Spinal cord (tissue), 10 donors: ENCODE measurements around the gene NLGN1. TPM values are rescaled to one million over a fixed set of nuclear protein-coding genes. Genes with fewer than 3 reads are reported as not detected.

Experiments
- DNase-seq, 6 donors: peaks; one replicate each; pipeline versions ENCODE4 v3.0.0 to v3.0.0-alpha.2; 2013 to 2015; ENCODE audit warnings: low spot score in 6 of 6, low read depth in 4 of 6
- H3K27ac ChIP-seq: one replicate; pipeline ENCODE4 v1.5.1; 2013; ENCODE audit warnings: low read depth, low read length, control low read depth
- H3K27me3 ChIP-seq: one replicate; pipeline ENCODE4 v1.6.1; 2013; ENCODE audit warnings: low read length; ENCODE audit not compliant: control insufficient read depth, insufficient read depth
- H3K36me3 ChIP-seq: one replicate; pipeline ENCODE4 v1.6.1; 2013; ENCODE audit warnings: low read length; ENCODE audit not compliant: control insufficient read depth, insufficient read depth
- H3K4me1 ChIP-seq: one replicate; pipeline ENCODE4 v1.6.1; 2013; ENCODE audit warnings: low read length; ENCODE audit not compliant: control insufficient read depth, insufficient read depth
- H3K4me3 ChIP-seq: one replicate; pipeline ENCODE4 v1.5.1; 2013; ENCODE audit warnings: low read depth, low read length, control low read depth
- H3K9me3 ChIP-seq: one replicate; pipeline ENCODE4 v1.6.1; 2013; ENCODE audit warnings: low read length; ENCODE audit not compliant: control insufficient read depth, insufficient read depth
- WGBS: methylation state at CpG from one replicate; pipeline ENCODE4 v1.1.5; 2013; ENCODE audit warnings: missing lambda C conversion rate; ENCODE audit not compliant: insufficient coverage; 5-methylcytosine and 5-hydroxymethylcytosine counted together
- polyA plus RNA-seq, 2 donors: library from polyadenylated mRNA; unstranded; fragments of 120-200 nt; gene quantifications; one replicate each; pipeline ENCODE4 v1.2.1, GENCODE V29; 2013; ENCODE audit not compliant: insufficient read length in 2 of 2
- total RNA-seq, 2 donors: library from RNA; depleted of rRNA in 1 of 2; stranded (reverse); fragments of 120-200 nt in 1 of 2; fragments of >200 nt in 1 of 2; gene quantifications; one replicate each; pipeline versions ENCODE4 v1.2.3 to v1.2.4, GENCODE V29; 2013 to 2014
- donor health status: healthy.

Gene NLGN1
- total and polyA plus RNA-seq, 4 donors = 18.9 to 81.2 (median 40.0) TPM

GRCh38 chr3:173617490-173617889 lies 219.9 kb downstream of the NLGN1 start:
- no peak overlapping the region for H3K27ac ChIP-seq
- no peaks in the 10 kb centered on the region for H3K9me3 ChIP-seq
- WGBS = 50% methylated on average over 3 of the region's 5 CpGs
- DNase-seq = peak in 4 of 6 donors; percentile 5 to 83 (median 16)
- H3K36me3 ChIP-seq = no peaks in the 10 kb centered on the region
- no peak overlapping the region for H3K4me3 ChIP-seq
- no peaks in the 10 kb centered on the region for H3K4me1 ChIP-seq
- H3K27me3 ChIP-seq = no peaks in the 10 kb centered on the region

DNA sequence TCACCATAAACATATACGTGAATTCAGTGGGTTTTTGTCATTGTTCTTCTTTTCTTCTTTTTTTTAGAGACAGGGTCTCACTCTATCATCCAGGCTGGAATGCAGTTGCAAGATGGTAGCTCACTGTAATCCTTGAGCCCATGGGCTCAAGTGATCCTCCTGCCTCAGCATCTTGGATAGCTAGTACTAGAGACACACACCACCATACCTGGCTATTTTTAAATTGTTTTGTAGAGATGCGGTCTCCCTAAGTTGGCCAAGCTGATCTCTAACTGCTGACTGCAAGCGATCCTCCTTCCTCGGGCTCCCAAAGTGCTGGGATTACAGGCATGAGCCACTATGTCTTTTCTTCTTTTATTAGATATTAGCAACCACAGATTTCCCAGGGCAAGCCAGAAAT lies 220.6 kb downstream of the NLGN1 start:
- no peak for DNase-seq
- no peaks in the 10 kb centered on the region for H3K27me3 ChIP-seq
- no peak overlapping the region for H3K4me3 ChIP-seq
- 80% methylated on average over 1 of the region's 4 CpGs for WGBS
- H3K4me1 ChIP-seq = no peaks in the 10 kb centered on the region
- H3K9me3 ChIP-seq = no peaks in the 10 kb centered on the region
- H3K27ac ChIP-seq = no peak overlapping the region
- no peaks in the 10 kb centered on the region for H3K36me3 ChIP-seq

DNA sequence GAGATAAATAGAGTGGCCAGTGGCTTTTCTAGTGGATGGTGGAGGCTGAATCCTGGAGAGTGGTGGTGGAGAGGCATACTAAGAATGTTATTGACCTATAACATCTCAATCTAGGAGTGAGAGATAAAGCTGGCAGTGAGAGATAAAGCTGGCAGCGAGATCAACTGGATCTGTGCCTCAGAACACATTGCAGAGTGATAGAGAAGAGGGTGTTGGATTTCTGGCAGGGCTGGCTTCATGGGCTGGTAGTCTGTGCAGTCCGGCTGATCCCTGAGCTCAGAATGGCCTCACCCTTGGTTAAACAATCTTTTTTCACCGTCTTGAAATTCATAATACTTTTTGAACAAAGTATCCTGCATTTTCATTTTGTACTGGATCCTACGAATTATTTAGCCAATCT lies 221.2 kb downstream of the NLGN1 start:
- Histone ChIP-seq H3K27ac (no peak overlapping the region), H3K4me3 (no peak overlapping the region), H3K4me1 (no peaks in the 10 kb centered on the region), H3K27me3 (no peaks in the 10 kb centered on the region), H3K36me3 (no peaks in the 10 kb centered on the region), H3K9me3 (no peaks in the 10 kb centered on the region)
- WGBS = 59% methylated on average over 3 of the region's 4 CpGs
- DNase-seq = no peak

GRCh38 chr3:173622166-173622565 lies 224.6 kb downstream of the NLGN1 start:
- Histone ChIP-seq H3K9me3 (no peaks in the 10 kb centered on the region), H3K27me3 (no peaks in the 10 kb centered on the region), H3K4me3 (no peak overlapping the region), H3K4me1 (no peaks in the 10 kb centered on the region), H3K27ac (no peak overlapping the region), H3K36me3 (no peaks in the 10 kb centered on the region)
- WGBS = 60% methylated on average over 1 of the region's 1 CpG
- peak in 4 of 6 donors; percentile 5 to 61 (median 27) for DNase-seq

DNA sequence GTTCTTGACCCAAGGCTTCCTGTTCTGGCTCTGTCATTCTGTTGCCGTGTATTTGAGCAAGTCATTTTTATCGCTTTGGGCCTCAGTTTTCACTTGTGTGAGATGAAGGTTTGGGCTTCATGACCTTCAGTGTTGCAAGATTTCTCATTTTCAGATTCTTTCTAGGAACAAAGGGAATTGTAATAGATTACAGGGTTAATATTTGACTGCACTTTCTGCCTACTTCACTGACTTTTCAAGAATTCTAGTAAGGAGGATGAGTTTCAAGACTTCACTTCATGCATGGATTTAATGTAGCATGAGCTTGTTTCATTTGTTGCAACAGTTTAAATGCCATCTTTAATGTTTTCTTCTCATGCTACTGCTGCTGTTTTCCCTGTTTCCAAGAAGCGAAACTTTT lies 226.5 kb downstream of the NLGN1 start:
- Histone ChIP-seq H3K4me3 (no peak overlapping the region), H3K9me3 (no peaks in the 10 kb centered on the region), H3K4me1 (no peaks in the 10 kb centered on the region), H3K27ac (no peak overlapping the region), H3K36me3 (no peaks in the 10 kb centered on the region), H3K27me3 (no peaks in the 10 kb centered on the region)
- no peak for DNase-seq
- WGBS = 60% methylated on average over 1 of the region's 3 CpGs

DNA sequence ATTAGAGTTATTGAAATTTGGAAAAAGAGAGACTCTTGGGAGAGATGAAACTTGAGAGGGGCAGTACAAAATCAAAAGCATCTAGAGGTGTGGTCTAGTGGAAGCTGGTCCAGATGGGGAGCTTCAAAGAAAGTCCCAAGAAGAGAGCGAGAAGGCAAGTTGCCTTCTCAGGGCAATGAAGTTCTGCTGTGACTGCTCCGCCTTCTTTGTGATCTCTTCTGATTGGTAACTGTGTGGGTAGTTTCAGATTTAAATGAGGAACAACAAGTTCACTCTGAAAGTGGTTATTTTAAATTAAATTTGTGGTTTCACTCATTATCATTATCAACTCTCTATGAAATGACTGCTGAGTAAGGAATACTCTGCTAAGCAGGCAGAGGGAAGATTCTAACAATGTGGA lies 233.3 kb downstream of the NLGN1 start:
- H3K27me3 ChIP-seq = no peaks in the 10 kb centered on the region
- H3K4me3 ChIP-seq = no peak overlapping the region
- no peak overlapping the region for H3K27ac ChIP-seq
- no peaks in the 10 kb centered on the region for H3K4me1 ChIP-seq
- DNase-seq = no peak
- no peaks in the 10 kb centered on the region for H3K36me3 ChIP-seq
- no peaks in the 10 kb centered on the region for H3K9me3 ChIP-seq
- WGBS = 100% methylated on average over 1 of the region's 2 CpGs

- Histone ChIP-seq H3K27me3 (no peaks in the 10 kb centered on the region), H3K36me3 (no peaks in the 10 kb centered on the region), H3K4me3 (no peak overlapping the region), H3K9me3 (no peaks in the 10 kb centered on the region), H3K27ac (no peak overlapping the region), H3K4me1 (no peaks in the 10 kb centered on the region)
- DNase-seq = no peak
These were observed 235.4 kb downstream of the NLGN1 start for GRCh38 chr3:173632945-173633344.

DNA sequence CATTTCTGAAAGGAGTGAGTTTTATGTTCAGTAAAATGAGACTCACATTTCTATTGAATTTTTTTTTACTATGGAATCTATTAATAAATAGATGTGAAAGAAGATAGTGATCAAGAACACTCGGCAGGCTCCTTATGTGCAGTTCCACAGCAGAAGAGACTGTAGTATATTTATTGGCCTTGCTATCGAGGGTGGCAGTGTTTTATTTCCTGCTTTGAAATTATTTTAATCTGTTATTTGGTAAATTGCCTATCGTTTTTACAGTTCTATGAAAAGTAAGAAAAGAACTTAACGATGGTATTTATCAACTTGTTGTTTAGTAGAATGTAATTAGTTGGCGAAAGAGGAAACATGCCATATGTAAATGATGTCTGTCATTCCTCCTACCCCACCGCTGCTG lies 238.3 kb downstream of the NLGN1 start:
- Histone ChIP-seq H3K36me3 (no peaks in the 10 kb centered on the region), H3K4me3 (no peak overlapping the region), H3K27ac (no peak overlapping the region), H3K9me3 (no peaks in the 10 kb centered on the region), H3K27me3 (no peaks in the 10 kb centered on the region), H3K4me1 (no peaks in the 10 kb centered on the region)
- WGBS = 68% methylated on average over 2 of the region's 6 CpGs
- DNase-seq = no peak

DNA sequence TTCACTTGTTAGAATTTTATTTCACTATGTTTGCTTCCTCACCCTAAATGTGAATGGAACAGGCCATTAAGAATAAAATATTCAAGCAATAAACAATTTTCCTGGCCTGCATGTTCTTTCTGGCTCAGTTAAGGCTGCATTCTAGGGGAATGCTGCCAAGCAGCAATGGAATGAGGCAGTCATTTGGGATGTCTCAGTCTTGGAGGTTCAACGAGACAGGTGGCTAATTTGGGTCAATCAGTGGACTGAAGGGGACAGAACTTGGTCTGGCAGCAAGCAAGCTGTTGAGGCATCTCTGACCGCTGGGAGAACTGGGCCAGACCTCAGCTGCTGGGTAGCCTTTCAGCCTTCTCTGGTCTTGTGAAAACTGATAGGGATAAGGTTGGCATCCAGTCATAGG lies 241.6 kb downstream of the NLGN1 start:
- Histone ChIP-seq H3K9me3 (no peaks in the 10 kb centered on the region), H3K4me1 (no peaks in the 10 kb centered on the region), H3K27ac (no peak overlapping the region), H3K27me3 (no peaks in the 10 kb centered on the region), H3K4me3 (no peak overlapping the region), H3K36me3 (no peaks in the 10 kb centered on the region)
- DNase-seq = no peak
- 65% methylated on average over 2 of the region's 2 CpGs for whole genome bisulfite sequencing

- WGBS = no CpG with 5 or more reads among the region's 1 CpG
- no peak for DNase-seq
- Histone ChIP-seq H3K4me1 (no peaks in the 10 kb centered on the region), H3K27me3 (no peaks in the 10 kb centered on the region), H3K9me3 (no peaks in the 10 kb centered on the region), H3K4me3 (no peak overlapping the region), H3K36me3 (no peaks in the 10 kb centered on the region), H3K27ac (no peak overlapping the region)
These were observed 244.2 kb downstream of the NLGN1 start for GRCh38 chr3:173641696-173642095.
